ENCODE measurements around the gene MAGEB2. TPM values are rescaled to one million over a fixed set of nuclear protein-coding genes. Genes with fewer than 3 reads are reported as not detected.

The MAGEB2 gene
- total and polyA plus RNA-seq, 2 donors (not counting 1 experiment from before 2014, with no cell fraction given) = not detected

GRCh38 chrX:30248854-30249253 is 33.5 kb downstream of the MAGEB2 start:
- H3K27ac Mint-ChIP-seq = no peak overlapping the region
- no peaks in the 10 kb centered on the region for H3K4me1 Mint-ChIP-seq
- ChIA-PET POLR2A (no interaction called here), CTCF (no interaction called here)
- H3K4me1 ChIP-seq (ENCODE audit: control insufficient read depth in 2 of 2, insufficient read depth in 2 of 2, low read length in 2 of 2) = no peaks in the 10 kb centered on the region
- intact Hi-C loops (cut with micrococcal nuclease) = no loop called here
- no peaks in the 10 kb centered on the region for H3K27me3 ChIP-seq (replicated peaks in 1 of 4; ENCODE audit: control extremely low read depth in 1 of 4, control insufficient read depth in 3 of 4, insufficient read depth in 4 of 4, low read length in 3 of 4)
- no peak overlapping the region for H2AFZ ChIP-seq (ENCODE audit: insufficient read depth, low read depth, low read length, poor library complexity, severe bottlenecking)
- H3K36me3 ChIP-seq (replicated peaks in 1 of 2; ENCODE audit: control extremely low read depth in 1 of 2, control insufficient read depth in 1 of 2, extremely low read depth in 1 of 2, insufficient read depth in 2 of 2, low read length in 1 of 2) = no peaks in the 10 kb centered on the region
- no peak overlapping the region for H3K4me3 ChIP-seq (ENCODE audit: control extremely low read depth in 1 of 5, extremely low read depth in 1 of 5, insufficient read depth in 1 of 5, low read depth in 2 of 5, low read length in 4 of 5)
- ATAC-seq (ENCODE audit: low read depth) (no peak), DNase-seq (no peak)
- no peaks in the 10 kb centered on the region for H3K9me3 ChIP-seq (ENCODE audit: control extremely low read depth in 1 of 3, control insufficient read depth in 2 of 3, insufficient read depth in 1 of 3, low read length in 2 of 3)
- no peak overlapping the region for H3K27ac ChIP-seq (ENCODE audit: low read length in 2 of 2)
- H3K4me3 Mint-ChIP-seq = no peak overlapping the region
- TF ChIP-seq, protein P1, sequence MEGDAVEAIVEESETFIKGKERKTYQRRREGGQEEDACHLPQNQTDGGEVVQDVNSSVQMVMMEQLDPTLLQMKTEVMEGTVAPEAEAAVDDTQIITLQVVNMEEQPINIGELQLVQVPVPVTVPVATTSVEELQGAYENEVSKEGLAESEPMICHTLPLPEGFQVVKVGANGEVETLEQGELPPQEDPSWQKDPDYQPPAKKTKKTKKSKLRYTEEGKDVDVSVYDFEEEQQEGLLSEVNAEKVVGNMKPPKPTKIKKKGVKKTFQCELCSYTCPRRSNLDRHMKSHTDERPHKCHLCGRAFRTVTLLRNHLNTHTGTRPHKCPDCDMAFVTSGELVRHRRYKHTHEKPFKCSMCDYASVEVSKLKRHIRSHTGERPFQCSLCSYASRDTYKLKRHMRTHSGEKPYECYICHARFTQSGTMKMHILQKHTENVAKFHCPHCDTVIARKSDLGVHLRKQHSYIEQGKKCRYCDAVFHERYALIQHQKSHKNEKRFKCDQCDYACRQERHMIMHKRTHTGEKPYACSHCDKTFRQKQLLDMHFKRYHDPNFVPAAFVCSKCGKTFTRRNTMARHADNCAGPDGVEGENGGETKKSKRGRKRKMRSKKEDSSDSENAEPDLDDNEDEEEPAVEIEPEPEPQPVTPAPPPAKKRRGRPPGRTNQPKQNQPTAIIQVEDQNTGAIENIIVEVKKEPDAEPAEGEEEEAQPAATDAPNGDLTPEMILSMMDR (IDR thresholded peaks at IDR 0.05) = no peak
- no peaks in the 10 kb centered on the region for H3K27me3 Mint-ChIP-seq
- 83% methylated on average over 2 of the region's 4 CpGs for WGBS (ENCODE audit: insufficient coverage)
- no peaks in the 10 kb centered on the region for H3K9me3 Mint-ChIP-seq (ENCODE audit: insufficient read depth)
- H3K79me2 ChIP-seq (ENCODE audit: control insufficient read depth, insufficient read depth, low read length) = no peaks in the 10 kb centered on the region
- H3K4me2 ChIP-seq (replicated peaks; ENCODE audit: low read depth, low read length, poor library complexity, severe bottlenecking) = no peak overlapping the region
- H3K9ac ChIP-seq (ENCODE audit: low read length) = no peak overlapping the region
- H4K20me1 ChIP-seq (ENCODE audit: control insufficient read depth, insufficient read depth, low read length, poor library complexity, severe bottlenecking) = no peaks in the 10 kb centered on the region

DNA sequence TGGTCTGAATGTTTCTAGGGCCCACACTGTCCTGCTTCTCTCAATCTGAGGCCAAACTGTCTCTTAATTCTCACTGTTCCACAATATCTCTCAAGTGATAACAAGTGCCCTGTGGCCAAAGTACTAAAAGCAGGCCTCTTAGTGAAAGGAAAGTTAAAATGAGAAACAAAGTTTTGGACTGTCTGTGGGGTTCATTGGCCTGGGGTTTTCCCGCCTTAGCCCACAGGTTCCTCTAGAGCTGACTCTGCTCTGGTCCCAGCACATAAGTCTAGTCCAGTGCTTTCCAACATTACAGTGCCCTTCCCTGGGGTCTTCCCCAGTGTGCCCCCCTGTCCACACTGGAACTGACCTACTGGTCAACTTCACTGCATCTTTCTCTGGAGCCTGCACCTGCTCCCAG is 37.9 kb downstream of the MAGEB2 start:
- no peak overlapping the region for H3K27ac Mint-ChIP-seq
- H3K4me2 ChIP-seq (replicated peaks; ENCODE audit: low read depth, low read length, poor library complexity, severe bottlenecking) = no peak overlapping the region
- ChIA-PET CTCF (no interaction called here), POLR2A (no interaction called here)
- no peak overlapping the region for H3K4me3 ChIP-seq (ENCODE audit: control extremely low read depth in 1 of 5, extremely low read depth in 1 of 5, insufficient read depth in 1 of 5, low read depth in 2 of 5, low read length in 4 of 5)
- H3K9me3 ChIP-seq (ENCODE audit: control extremely low read depth in 1 of 3, control insufficient read depth in 2 of 3, insufficient read depth in 1 of 3, low read length in 2 of 3) = no peaks in the 10 kb centered on the region
- no peaks in the 10 kb centered on the region for H3K4me1 ChIP-seq (ENCODE audit: control insufficient read depth in 2 of 2, insufficient read depth in 2 of 2, low read length in 2 of 2)
- H4K20me1 ChIP-seq (ENCODE audit: control insufficient read depth, insufficient read depth, low read length, poor library complexity, severe bottlenecking) = no peaks in the 10 kb centered on the region
- no CpG with 5 or more reads among the region's 1 CpG for WGBS (ENCODE audit: insufficient coverage)
- no peaks in the 10 kb centered on the region for H3K79me2 ChIP-seq (ENCODE audit: control insufficient read depth, insufficient read depth, low read length)
- H3K27ac ChIP-seq (ENCODE audit: low read length in 2 of 2) = no peak overlapping the region
- H2AFZ ChIP-seq (ENCODE audit: insufficient read depth, low read depth, low read length, poor library complexity, severe bottlenecking) = no peak overlapping the region
- ATAC-seq (ENCODE audit: low read depth) (no peak), DNase-seq (no peak)
- H3K27me3 Mint-ChIP-seq = no peaks in the 10 kb centered on the region
- H3K36me3 ChIP-seq (replicated peaks in 1 of 2; ENCODE audit: control extremely low read depth in 1 of 2, control insufficient read depth in 1 of 2, extremely low read depth in 1 of 2, insufficient read depth in 2 of 2, low read length in 1 of 2) = no peaks in the 10 kb centered on the region
- H3K9me3 Mint-ChIP-seq (ENCODE audit: insufficient read depth) = peaks cover 2% of the 10 kb centered on the region
- H3K9ac ChIP-seq (ENCODE audit: low read length) = no peak overlapping the region
- TF ChIP-seq EZH2 (IDR thresholded peaks at IDR 0.05; ENCODE audit: borderline replicate concordance, insufficient read depth, low read depth, low read length, poor library complexity, severe bottlenecking) = no peak
- TF ChIP-seq, protein P1 (IDR thresholded peaks at IDR 0.05) = no peak
- no peaks in the 10 kb centered on the region for H3K27me3 ChIP-seq (replicated peaks in 1 of 4; ENCODE audit: control extremely low read depth in 1 of 4, control insufficient read depth in 3 of 4, insufficient read depth in 4 of 4, low read length in 3 of 4)
- H3K4me1 Mint-ChIP-seq = no peaks in the 10 kb centered on the region
- intact Hi-C loops (cut with micrococcal nuclease) = no loop called here
- no peak overlapping the region for H3K4me3 Mint-ChIP-seq
